ENCODE results near the gene WDR18.

WDR18 gene

DNA sequence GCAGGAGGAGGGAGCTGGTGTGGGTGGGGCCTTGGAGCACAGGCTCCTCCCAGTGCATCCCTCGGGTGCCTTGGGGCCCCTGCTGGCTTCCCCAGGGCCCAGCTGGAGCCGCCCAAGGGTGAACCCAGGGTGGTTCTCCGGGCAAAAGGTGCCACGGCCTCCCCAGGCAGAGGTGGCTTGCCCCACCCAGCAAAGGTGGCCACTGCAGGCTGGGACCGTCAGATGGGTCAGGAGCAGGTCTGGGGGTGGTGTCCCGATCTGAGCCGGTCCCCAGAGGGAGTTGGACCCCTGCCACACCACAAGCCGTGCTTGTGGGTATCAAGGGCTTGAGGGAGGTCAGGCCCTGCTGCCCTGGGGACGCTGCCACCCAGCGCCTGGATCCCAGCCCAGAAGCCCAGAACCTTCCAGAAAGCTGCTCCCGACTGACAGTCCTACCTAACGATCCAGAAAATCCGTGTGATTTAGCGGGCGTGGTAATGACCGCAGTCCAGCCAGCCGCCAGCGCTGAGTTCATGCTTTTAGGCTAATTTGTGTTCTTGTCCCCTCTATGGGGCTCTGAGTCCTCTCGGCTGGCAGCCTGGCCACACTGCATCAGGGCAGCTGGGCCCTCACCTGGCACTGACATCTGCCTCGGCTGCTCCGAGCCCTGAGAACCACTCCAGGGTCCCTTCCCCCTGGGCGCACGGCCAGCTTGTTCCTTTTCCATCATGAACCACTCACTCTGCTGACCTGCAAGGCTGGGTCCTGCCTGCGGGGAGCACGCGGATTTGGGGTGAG is 11.1 kb downstream of the WDR18 start:
- no peak for DNase-seq
- Histone ChIP-seq H3K9me2 (replicated peaks; ENCODE audit: insufficient read depth, low read length) (no peaks in the 10 kb centered on the region), H3K4me3 (ENCODE audit: low read length) (no peak overlapping the region), H3K27ac (ENCODE audit: low read length) (no peak overlapping the region), H4K20me1 (ENCODE audit: insufficient read depth, low read length) (no peaks in the 10 kb centered on the region), H3F3A (ENCODE audit: insufficient read depth, low read length) (peaks cover 7% of the 10 kb centered on the region; the same call in 1 of the 2 replicates), H3K4me1 (ENCODE audit: low read length) (peaks cover 5% of the 10 kb centered on the region), H3K79me2 (ENCODE audit: low read length) (no peaks in the 10 kb centered on the region), H3K9me3 (replicated peaks; ENCODE audit: insufficient read depth, low read length) (no peaks in the 10 kb centered on the region), H2AFZ (ENCODE audit: low read length) (no peak overlapping the region), H3K27me3 (replicated peaks; ENCODE audit: insufficient read depth, low read length) (peaks cover 22% of the 10 kb centered on the region), H3K36me3 (replicated peaks; ENCODE audit: insufficient read depth, low read length) (0 out of 2 replicates have a peak, but pooled peaks cover 5% of the 10 kb centered on the region), H3K9ac (ENCODE audit: low read length) (no peak overlapping the region), H3K4me2 (ENCODE audit: low read depth, low read length) (no peak overlapping the region)
- TF ChIP-seq EZH2phosphoT487 (IDR thresholded peaks at IDR 0.05; ENCODE audit: low read length) (no peak), EZH2 (optimal IDR thresholded peaks at IDR 0.05; ENCODE audit: low read depth, low read length) (no peak)
- TF ChIP-seq, protein P1, sequence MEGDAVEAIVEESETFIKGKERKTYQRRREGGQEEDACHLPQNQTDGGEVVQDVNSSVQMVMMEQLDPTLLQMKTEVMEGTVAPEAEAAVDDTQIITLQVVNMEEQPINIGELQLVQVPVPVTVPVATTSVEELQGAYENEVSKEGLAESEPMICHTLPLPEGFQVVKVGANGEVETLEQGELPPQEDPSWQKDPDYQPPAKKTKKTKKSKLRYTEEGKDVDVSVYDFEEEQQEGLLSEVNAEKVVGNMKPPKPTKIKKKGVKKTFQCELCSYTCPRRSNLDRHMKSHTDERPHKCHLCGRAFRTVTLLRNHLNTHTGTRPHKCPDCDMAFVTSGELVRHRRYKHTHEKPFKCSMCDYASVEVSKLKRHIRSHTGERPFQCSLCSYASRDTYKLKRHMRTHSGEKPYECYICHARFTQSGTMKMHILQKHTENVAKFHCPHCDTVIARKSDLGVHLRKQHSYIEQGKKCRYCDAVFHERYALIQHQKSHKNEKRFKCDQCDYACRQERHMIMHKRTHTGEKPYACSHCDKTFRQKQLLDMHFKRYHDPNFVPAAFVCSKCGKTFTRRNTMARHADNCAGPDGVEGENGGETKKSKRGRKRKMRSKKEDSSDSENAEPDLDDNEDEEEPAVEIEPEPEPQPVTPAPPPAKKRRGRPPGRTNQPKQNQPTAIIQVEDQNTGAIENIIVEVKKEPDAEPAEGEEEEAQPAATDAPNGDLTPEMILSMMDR (IDR thresholded peaks at IDR 0.05; ENCODE audit: low read length), result no peak

DNA sequence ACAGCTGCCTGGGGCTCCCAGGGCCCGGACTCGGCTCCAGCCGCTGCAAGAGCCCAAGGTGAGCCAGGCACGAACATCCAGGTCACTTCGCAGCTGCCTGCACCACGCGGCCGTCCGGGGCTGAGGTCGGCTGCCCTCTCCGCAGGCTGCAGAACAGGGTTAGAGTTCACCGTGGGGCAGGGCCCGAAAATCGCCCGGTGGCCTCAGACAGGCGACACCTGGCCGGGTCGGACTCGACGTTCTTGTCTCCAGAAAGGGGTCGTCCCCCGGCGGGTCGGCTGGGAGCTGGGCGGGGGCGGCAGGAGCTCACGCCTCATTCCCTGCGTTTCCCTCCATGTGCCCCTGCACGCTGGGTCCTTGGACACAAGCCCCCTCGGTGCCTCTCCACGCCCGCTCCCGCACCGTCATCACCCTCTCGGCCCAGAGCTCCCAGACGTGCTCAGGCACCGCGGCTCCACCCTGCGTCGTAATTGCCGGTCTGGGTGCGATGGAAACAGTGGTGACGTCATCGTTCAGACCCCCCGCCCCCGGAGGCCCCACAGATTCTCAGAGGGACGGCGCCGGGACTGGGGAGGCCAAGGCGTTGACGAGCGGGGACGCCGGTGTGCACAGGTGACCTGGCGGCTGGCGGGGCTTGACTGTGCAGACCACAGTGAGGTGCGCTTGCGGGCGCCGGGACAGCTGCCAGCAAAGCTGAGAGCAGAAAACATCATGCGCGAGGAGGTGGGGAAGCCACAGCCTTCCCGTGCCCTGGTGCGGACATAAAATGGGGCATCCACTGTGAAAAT is 12.1 kb downstream of the WDR18 start:
- peaks cover 7% of the 10 kb centered on the region; the same call in 1 of the 2 replicates for H3F3A ChIP-seq (ENCODE audit: insufficient read depth, low read length)
- DNase-seq, result peak; percentile 81
- H2AFZ ChIP-seq (ENCODE audit: low read length), result no peak overlapping the region
- peak overlapping the region; percentile 78 for H3K4me2 ChIP-seq (ENCODE audit: low read depth, low read length)
- no peak overlapping the region for H3K9ac ChIP-seq (ENCODE audit: low read length)
- H3K36me3 ChIP-seq (replicated peaks; ENCODE audit: insufficient read depth, low read length), result no peaks in the 10 kb centered on the region
- peaks cover 5% of the 10 kb centered on the region for H3K4me1 ChIP-seq (ENCODE audit: low read length)
- peak overlapping the region; percentile 35; the same call in 1 of the 2 replicates for H3K4me3 ChIP-seq (ENCODE audit: low read length)
- TF ChIP-seq EZH2phosphoT487 (IDR thresholded peaks at IDR 0.05; ENCODE audit: low read length) (no peak), EZH2 (optimal IDR thresholded peaks at IDR 0.05; ENCODE audit: low read depth, low read length) (no peak)
- TF ChIP-seq, protein P1 (IDR thresholded peaks at IDR 0.05; ENCODE audit: low read length), result no peak
- H4K20me1 ChIP-seq (ENCODE audit: insufficient read depth, low read length), result no peaks in the 10 kb centered on the region
- no peaks in the 10 kb centered on the region for H3K9me3 ChIP-seq (replicated peaks; ENCODE audit: insufficient read depth, low read length)
- 0 out of 2 replicates have a peak overlapping the region, but pooled peaks have one; percentile 12 for H3K27ac ChIP-seq (ENCODE audit: low read length)
- no peaks in the 10 kb centered on the region for H3K79me2 ChIP-seq (ENCODE audit: low read length)
- no peaks in the 10 kb centered on the region for H3K9me2 ChIP-seq (replicated peaks; ENCODE audit: insufficient read depth, low read length)
- H3K27me3 ChIP-seq (replicated peaks; ENCODE audit: insufficient read depth, low read length), result peaks cover 29% of the 10 kb centered on the region

DNA sequence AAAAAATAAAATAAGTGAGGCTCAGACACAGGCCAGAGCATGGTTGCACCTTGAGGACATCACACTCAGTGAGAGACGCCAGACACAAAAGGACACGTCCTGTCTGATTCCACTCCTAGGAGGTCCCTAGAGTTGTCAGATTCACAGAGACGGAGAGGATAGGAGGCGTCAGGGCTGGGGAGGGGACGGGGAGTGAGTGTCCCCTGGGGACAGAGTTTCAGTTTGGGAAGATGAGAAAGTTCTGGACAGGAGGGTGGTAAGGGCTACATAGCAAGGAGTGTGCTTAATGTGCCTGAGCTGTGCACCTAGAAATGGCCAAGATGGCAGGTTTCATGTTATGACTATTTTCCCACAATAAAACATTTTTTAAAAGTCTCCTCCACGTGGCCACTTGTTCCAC is 13.9 kb downstream of the WDR18 start:
- no peak overlapping the region for H3K9ac ChIP-seq (ENCODE audit: low read length)
- H3K27me3 ChIP-seq (replicated peaks; ENCODE audit: insufficient read depth, low read length), result peaks cover 40% of the 10 kb centered on the region
- no peaks in the 10 kb centered on the region for H3K9me3 ChIP-seq (replicated peaks; ENCODE audit: insufficient read depth, low read length)
- no peak overlapping the region for H2AFZ ChIP-seq (ENCODE audit: low read length)
- no peaks in the 10 kb centered on the region for H3K79me2 ChIP-seq (ENCODE audit: low read length)
- H3K36me3 ChIP-seq (replicated peaks; ENCODE audit: insufficient read depth, low read length), result no peaks in the 10 kb centered on the region
- TF ChIP-seq, protein P1 (IDR thresholded peaks at IDR 0.05; ENCODE audit: low read length), result no peak
- TF ChIP-seq EZH2 (optimal IDR thresholded peaks at IDR 0.05; ENCODE audit: low read depth, low read length) (no peak), EZH2phosphoT487 (IDR thresholded peaks at IDR 0.05; ENCODE audit: low read length) (no peak)
- H3K4me2 ChIP-seq (ENCODE audit: low read depth, low read length), result no peak overlapping the region
- H3K9me2 ChIP-seq (replicated peaks; ENCODE audit: insufficient read depth, low read length), result no peaks in the 10 kb centered on the region
- peaks cover 7% of the 10 kb centered on the region; the same call in 1 of the 2 replicates for H3F3A ChIP-seq (ENCODE audit: insufficient read depth, low read length)
- no peak for DNase-seq
- H3K4me1 ChIP-seq (ENCODE audit: low read length), result peaks cover 5% of the 10 kb centered on the region
- no peaks in the 10 kb centered on the region for H4K20me1 ChIP-seq (ENCODE audit: insufficient read depth, low read length)
- no peak overlapping the region for H3K27ac ChIP-seq (ENCODE audit: low read length)
- no peak overlapping the region for H3K4me3 ChIP-seq (ENCODE audit: low read length)

Measured in MM.1S (cell line).